Measurements from ENCODE around the gene CERK.
A peak's percentile ranks its signal among the peaks of the same experiment; 100 is the strongest.

The CERK gene

DNA sequence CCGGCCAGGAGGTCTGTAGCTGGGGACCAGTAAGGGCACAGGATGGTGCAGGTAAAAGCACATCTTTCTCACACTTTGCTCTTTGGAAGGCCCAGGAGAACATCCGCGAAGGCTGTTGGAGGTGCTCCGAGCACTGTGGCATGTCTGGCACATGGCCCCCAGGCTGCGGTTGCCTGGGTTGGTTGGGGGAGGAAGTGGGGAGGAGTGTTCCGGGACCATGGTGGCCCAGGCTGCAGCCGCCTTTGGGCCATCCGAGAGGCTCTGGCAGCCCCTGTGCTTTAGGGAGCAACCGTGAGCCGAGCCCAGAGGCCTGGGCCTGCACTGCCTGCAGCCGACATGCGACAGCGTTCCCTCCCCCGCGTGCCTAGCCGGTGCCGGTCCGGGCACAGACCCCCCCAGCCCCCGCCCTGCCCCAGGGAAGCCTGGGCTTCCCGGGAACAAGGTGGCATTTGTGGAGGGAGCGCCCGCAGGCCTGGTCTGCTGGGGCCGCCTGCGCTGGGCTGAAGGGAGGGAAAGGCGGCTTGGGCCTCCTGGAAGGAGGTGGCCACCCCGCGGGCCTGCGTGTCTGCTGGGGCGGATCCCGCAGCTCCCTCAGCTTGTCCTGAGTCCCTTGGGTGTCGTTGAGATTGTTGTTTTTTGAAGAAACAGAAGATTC is 59.9 kb downstream of the CERK start:
- DNase-seq (ENCODE audit: low read depth in 2 of 2): no peak

DNA sequence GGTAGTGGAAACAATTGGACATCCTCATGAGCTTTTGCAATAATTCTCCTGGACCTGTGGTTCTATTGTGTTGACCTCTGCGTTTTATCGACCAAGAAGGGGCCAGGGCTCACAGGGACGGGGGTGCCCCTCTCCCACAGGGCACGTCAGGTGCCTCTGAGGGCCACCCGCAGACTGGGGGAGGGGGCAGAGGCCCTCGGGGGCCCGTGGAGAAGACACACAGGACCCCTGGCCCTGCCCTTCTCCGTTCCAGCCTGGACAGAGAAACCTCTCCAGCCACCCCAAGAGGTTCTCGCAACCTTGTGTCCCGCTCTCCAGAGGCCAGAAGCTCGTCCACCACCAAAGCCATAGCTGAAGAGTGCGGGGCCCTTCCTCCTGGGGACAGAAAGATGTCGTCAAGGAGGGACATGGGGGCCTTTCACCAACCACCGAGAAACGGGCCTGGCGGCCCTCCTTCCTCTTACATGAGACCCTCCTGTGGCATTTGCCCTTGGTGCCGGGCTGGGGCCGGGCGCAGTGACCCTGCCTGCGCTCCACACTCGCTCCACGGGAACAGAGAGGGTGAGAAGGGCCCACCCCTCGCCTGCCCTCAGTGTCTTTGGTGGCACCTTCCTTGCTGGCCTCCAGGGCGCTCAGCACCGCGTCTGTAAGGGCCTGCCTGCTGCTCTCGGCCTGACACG is 60.6 kb downstream of the CERK start:
- no peak for DNase-seq (ENCODE audit: low read depth in 2 of 2)

DNA sequence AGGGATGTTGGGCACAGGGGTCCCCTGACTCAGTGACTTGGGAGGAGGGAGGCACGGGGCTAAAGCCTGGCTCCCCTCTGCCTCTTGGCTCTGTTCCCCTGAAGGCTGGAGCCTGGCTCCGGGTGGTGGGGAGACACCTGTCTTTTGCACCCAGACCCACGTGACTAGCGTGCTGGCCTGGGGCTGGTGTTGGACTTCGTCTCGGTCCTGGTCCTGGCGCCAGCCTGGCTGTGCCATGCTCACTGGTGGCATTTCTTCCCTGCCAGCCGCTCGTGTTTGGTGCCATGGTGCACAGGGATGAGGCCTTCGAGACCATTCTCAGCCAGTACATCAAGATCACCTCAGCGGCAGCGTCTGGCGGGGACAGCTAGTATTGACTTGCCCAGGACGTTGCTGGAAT is 61.2 kb downstream of the CERK start:
- DNase-seq (ENCODE audit: low read depth in 2 of 2): no peak

DNA sequence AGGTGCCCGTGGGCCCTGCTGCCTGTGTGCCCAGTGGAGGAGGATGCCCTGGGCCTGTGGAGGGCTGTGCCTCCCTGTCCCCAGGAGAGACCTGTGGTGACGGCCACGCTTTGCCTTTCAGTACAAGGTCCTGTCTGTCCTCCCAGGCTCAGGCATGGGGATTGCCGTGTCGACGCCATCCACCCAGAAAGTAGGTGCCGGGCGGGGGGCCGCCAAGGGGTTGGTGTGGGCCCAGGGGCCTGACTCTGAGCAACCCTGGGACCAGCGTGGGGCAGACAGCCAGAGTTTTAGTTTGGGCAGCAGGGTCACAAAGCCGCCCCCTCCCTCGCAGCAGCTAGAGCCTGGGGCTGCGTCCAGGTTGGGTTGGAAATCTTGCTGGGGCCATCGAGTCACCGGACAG is 61.6 kb downstream of the CERK start:
- DNase-seq (ENCODE audit: low read depth in 2 of 2): no peak

DNA sequence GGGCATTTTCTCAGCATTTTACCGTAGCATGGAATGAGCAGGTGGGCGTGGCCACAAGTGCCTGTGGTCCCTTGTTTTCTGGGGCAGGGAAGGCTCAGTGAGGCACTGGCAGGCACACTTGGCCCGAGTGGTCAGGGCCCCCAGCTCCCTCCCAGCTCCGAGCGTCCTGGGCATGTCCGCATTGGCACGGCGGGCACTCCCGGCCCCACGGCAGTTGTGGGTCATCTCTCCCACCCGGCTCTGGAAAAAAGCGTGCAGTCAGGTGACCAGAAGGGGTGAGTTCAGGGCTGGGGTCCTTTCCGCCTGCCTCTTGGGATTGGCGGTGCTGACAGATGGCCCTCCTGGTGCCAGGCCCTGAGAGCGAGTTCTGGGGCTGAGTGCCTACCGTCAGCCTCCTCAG is 62.1 kb downstream of the CERK start:
- no peak for DNase-seq (ENCODE audit: low read depth in 2 of 2)

DNA sequence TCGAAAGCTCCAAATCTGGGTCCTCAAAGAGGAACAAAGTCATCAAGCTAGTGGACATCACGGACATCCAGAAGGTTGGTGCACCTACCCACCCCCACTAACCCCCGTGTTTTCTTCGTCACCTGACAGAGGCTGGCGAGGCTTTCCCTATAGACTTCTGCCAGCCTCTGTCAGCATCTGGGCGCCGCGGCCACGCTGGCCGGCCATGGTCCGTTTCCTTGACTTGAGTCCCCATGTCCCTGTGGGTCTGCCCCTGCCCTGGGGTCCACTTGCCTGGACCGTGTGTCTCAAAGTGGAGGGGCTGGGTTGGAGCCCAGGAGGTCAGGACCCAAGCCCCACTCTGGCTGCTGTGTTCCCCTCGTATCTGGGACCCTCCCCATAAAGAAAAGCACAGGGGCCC is 62.6 kb downstream of the CERK start:
- DNase-seq (ENCODE audit: low read depth in 2 of 2): no peak

DNA sequence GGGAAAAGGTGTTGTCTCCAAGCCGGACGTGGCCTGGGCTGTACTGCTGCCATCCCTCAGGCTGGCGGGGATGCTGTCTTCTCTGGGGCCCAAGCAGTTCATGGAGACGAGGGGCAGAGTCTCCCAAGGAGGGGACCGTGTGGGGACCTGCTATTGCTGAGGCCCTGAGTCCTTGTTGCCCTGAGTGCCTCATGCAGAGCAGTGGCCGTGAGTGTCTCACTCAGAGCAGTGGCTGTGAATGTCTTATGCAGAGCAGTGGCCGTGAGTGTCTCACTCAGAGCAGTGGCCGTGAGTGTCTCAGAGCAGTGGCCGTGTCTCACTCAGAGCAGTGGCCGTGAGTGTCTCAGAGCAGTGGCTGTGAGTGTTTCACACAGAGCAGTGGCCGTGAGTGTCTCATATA is 63.1 kb downstream of the CERK start:
- DNase-seq (ENCODE audit: low read depth in 2 of 2): no peak

DNA sequence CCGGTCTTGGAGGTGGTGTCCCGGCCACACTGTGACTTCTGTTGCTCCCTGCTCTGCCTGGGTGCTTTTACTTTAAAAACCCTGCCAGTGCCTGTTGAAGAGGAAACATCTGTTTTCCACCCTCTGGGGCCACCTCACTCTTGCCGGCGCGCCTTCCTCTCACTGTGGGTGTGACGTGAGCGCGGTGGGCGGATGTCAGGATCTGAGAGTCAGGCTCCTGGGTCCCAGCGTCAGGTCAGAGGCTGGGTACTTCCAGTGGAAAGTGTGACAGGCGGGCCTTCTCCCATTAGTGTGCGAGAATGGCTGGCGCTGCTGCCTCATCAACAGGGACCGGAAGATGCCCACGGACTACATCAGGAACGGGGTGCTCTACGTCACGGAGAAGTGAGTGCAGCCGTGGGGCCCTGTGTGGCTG is 63.7 kb downstream of the CERK start:
- peak; percentile 90 to 94 for DNase-seq (ENCODE audit: low read depth in 2 of 2)

DNA sequence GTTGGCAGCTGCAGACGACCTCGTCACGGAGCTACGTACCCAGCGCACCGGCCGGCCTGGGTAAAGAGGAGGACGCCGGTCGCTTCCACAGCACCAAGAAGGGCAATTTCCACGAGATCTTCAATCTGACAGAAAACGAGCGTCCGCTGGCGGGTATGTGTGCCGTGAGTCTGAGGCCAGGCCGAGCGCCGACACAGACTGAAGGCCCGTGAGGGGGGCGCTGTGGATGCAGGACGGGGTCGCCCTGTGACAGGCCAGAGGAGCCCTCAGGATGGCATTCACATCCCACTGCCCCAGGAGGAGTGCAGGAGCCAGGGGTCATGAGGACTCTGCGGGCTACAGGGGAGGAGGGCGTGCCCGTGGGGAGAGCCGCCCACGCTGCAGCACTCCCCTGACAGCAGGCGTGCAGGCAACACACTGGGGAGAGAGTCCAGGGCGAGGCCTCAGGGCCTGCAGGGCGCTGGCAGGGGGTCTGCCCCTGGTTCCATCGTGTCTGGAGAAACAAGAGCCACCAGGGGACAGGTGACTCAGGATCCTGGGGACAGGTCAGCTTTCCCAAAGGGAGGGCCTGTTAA is 64.3 kb downstream of the CERK start:
- no peak for DNase-seq (ENCODE audit: low read depth in 2 of 2)

DNA sequence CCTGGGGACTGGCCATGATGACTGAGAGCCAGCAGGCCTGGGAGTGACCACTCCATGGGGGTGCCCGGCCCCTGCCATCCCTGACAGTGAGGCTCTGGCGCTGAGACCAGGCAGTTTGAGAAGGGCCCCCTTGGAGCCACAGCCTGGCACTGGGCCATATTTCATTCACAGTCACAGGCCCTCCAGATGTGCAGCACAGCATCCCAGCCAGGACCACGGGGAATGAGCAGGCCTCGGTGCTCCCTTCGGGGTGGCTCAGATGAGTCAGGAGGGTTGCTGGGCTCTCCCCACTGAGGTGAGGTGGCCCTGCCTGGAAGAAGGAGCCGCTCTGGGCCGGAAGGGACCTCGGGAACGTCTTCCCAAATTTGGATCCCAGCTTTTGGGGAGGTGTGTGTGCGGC is 64.8 kb downstream of the CERK start:
- no peak for DNase-seq (ENCODE audit: low read depth in 2 of 2)

DNA sequence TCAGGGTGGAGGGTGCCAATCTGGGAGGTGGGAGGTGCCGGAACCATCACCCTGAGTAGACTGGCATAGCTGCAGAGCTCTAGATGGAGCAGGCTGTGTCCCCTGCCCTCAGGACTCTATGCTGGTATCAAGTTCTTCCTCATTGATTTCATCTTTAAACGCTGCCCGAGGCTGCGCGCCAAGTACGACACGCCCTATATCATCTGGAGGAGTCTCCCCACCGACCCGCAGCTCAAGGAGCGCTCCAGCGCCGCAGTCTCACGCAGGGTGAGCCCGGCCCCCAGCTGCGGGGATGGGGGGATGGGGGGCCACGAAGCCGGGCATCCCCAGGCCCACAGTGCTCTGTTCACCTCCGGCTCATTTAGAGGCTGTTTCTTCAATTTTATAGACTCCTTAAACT is 65.3 kb downstream of the CERK start:
- DNase-seq (ENCODE audit: low read depth in 2 of 2): no peak

DNA sequence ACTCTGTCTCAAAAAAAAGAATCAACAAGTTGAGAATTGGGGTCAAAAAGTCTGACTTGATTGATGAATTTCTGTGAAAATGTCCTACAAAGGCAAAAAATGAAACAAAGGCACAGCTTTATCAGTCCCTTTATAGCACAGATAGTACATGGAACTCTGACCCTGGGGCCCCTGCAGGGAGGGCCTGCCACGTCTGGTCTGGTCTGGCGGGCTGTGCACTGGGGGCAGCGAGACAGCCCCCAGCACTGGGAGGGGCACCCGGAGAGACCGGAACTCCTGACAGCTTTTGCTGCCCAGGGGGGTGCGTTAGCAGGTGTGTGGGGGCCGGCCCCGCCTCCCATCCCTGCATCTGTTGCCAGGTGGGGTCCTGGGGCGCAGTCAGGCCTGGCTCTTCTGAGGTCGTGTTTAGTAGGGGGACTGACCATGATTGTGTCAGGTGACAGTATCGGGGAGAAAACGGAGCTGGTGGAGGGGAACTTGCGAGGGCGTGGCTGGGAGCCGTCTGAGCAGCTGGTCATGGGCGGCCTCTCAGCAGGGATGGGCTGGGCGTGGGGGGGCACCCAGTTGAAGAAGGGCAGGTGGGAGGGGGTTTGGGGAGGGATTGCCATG is 66.1 kb downstream of the CERK start:
- DNase-seq (ENCODE audit: low read depth in 2 of 2): no peak

DNA sequence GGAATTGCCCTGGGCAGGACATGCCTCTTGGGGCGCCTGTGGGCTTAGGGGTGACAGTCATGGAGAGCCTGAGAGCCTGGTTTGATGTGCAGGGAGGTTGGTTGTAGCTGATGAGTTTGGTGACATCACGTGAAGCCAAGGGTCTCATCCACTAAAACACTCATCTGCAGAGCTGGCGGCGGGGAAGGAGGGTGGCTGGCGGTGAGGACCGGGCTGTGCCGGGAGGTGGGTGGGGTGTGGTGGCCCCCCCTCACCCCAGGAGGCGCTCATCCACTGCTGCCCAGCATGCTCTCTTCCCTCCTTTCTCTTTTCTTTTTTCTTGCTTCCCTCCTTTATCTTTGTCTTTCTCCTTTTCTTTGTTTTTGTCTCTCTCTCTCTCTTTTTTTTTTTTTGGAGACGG is 68.9 kb downstream of the CERK start:
- no peak for DNase-seq (ENCODE audit: low read depth in 2 of 2)

DNA sequence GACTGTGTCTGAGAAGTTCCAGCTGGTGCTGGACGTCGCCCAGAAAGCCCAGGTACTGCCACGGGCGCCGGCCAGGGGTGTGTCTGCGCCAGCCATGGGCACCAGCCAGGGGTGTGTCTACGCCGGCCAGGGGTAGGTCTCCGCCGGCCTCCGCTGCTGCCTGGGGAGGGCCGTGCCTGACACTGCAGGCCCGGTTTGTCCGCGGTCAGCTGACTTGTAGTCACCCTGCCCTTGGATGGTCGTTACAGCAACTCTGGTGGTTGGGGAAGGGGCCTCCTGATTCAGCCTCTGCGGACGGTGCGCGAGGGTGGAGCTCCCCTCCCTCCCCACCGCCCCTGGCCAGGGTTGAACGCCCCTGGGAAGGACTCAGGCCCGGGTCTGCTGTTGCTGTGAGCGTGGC is 69.9 kb downstream of the CERK start:
- DNase-seq (ENCODE audit: low read depth in 2 of 2): no peak

DNA sequence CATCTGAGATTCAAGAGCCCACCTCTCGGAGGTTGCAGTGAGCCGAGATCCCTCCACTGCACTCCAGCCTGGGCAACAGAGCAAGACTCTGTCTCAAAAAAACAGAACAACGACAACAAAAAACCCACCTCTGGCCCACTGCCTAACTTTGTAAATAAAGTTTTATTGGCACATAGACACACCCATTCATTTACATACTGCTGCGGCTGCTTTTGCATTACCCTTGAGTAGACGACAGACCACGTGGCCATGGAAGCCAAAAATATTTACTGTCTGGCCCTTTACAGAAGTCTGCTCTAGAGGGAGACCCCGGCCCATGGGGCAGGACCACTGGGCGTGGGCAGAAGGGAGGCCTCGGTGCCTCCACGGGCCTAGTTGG is 70.8 kb downstream of the CERK start:
- DNase-seq (ENCODE audit: low read depth in 2 of 2): no peak

DNA sequence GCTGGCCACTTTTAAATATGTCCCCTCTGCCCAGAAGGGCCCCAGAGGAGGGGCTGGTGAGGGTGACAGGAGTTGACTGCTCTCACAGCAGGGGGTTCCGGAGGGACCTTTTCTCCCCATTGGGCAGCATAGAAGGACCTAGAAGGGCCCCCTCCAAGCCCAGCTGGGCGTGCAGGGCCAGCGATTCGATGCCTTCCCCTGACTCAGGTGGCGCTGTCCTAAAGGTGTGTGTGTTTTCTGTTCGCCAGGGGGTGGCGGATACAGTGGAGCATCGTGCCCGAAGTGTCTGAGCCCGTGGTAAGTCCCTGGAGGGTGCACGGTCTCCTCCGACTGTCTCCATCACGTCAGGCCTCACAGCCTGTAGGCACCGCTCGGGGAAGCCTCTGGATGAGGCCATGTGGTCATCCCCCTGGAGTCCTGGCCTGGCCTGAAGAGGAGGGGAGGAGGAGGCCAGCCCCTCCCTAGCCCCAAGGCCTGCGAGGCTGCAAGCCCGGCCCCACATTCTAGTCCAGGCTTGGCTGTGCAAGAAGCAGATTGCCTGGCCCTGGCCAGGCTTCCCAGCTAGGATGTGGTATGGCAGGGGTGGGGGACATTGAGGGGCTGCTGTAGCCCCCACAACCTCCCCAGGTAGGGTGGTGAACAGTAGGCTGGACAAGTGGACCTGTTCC is 71.3 kb downstream of the CERK start:
- no peak for DNase-seq (ENCODE audit: low read depth in 2 of 2)

DNA sequence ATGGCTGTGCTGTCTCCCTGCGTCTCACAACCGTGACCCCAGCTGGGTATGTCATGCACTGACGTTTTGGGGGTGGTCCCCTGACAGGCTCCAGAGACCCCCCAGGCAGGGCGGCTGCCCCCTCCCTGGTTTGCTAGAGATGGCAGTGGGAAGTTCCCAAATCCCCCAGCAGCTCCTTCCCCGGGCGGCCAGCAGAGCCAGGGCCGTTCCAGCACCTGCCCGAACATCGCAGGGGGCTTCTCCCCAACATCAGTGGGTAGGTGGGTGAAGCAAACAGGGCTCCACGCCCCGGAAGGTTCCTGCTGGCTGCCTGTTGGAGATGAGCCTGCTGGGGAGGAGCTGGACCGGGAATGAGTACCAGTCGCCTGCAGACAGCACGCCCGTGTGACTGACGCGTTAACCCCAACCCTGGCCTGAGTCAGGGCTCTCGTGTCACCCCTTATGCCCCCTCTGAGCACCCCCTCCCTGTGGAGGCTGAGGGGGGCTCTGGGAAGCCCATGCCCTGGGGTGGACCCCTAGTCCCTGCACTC is 72.2 kb downstream of the CERK start:
- DNase-seq (ENCODE audit: low read depth in 2 of 2): no peak

DNA sequence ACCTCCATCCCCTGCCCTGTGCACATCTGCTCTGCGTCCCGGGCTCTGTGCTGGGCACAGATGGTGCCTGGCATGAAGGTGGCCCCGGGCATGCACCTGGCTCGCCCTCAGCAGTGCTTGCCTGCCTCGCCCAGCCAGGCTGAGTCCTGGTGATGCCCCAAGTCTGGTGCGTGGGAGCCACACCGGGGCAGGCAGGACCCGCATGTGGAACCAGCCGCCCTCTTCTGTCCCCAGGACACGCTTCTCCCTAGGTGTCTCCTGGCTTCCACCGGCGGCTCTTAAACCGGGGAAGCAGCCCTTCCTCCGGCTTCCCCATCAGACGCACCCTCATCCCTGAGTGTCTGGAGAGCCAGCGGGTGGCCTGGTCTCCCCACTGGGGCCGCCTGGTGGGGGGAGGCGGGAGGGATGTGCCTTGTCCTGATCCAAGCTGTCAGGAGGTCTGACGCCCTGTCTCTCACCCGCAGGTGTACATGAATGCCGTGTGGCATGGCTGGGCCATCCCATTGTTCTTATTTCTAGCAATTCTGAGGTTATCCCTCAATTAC is 72.8 kb downstream of the CERK start:
- no peak for DNase-seq (ENCODE audit: low read depth in 2 of 2)

DNA sequence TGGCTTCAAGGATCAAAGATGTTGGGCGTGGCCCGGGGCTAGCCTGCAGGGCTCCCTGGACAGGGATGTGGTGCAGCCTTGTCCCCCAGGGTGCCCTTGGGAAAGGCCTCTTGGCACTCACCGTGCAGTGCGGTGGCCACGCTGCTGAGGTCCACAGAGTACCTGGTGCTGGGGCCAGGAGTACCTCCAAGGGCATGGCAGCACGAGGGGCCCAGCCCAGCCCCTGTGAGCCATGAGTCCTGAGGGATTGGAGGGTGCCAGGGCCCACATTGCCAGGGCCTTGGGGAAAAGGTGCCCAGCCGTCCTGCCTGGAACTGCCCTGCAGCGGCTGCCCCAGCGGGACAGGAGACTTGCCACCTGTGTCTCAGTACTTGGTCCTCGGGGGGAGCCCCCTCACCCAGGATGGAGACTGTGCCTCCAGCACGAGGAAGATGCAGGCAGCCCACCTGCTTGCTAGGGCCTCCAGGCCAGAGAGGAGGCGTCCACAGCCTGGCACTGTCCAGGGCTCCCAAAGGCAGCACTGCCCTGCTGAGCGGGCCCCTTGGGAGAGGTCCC is 73.7 kb downstream of the CERK start:
- no peak for DNase-seq (ENCODE audit: low read depth in 2 of 2)

DNA sequence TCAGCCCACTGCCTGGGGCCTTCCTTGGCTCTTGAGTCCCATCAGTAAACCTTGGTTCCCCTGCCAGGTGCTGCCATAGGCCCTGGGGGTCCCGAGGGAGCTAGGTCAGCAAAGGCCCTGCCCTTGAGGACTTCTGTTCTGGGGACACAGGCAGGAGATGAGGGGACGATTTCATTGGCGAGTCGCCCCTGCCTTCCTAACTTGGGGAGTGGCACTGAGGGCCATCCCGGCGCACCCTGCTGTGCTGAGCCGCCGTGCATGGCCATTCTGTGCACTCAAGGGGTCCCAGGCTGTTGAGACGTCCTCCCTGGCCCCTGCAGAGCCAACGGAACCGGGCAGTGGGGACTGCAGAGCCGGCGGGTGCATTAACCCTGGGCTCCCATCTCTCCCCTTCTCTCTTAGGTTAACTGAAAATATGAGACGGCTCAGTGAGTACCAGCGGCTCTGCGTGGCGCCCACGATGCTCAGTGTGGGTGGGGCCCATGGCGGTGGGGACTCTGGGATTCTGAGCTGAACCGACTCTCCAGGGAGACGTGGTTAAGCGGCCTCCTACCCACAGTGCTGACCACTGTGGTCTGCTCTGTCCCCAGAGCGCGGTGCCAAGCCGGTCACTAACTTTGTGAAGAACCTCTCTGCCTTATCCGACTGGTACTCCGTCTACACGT is 74.5 kb downstream of the CERK start:
- no peak for DNase-seq (ENCODE audit: low read depth in 2 of 2)

DNA sequence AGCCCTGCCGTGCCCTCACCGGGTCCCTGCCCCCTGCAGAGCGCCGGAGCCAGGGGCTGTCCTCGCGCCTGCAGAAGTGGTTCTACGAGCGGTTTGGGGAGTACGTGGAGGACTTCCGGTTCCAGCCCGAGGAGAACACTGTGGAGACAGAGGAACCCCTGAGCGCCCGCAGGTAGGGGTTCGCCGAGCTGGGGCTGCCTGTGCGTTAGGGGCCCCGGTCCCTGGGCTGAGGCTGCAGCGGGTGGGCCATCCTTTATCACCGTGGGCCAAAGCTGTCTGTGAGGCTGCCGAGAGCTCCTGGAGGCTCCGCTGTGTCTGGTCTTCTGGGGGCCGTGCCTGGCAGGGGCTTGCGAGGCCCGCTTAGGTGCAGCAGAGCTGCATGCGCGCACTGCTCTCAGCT is 75.1 kb downstream of the CERK start:
- no peak for DNase-seq (ENCODE audit: low read depth in 2 of 2)
